Measurements from ENCODE around the gene FOXO6. TPM values are rescaled to one million over a fixed set of nuclear protein-coding genes. Genes with fewer than 3 reads are reported as not detected.

FOXO6 gene
- total and polyA plus RNA-seq, 2 donors from 2014 or later = 0.47 to 1.0 TPM

DNA sequence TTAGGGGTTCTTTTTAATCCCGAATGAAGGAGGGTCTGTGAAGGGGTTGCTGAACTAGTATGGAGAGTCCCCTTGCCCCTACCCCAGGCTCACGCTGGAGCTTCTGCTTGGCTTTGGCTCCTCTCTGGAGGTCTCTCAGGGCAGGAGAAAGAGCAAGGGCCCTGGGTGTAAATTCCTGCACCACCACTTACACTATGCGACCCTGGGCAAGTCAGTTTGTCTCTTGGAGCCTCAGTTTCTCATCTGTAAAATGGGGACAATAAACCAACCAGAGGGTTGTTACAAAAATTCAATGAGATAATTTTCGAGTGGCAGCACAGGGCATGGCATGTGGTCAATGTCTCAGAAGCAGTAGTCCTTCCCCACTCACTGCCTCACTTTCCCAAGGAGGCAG is 11.4 kb downstream of the FOXO6 start:
- H3K27ac ChIP-seq (ENCODE audit: low read depth in 2 of 2, low read length in 2 of 2) = no peak overlapping the region

DNA sequence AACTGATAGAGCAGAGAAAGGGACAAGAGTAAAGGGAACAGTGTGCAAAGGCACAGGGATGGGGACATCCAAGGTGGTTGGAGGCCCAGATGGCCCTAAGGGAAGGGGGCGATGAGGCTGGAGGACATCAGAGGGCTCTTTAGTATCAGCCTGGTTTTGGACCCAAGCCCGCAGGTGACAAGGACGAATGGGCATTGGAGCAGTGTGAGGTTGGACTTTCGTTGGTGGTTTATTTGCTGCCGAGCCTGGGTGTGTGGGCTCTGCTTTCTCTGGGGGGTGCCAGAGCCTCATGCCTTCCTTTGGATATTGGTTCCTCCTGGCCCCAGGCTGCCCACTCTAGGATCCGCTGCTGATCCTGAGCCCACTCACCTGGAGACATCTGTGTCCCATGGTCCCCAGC is 12.1 kb downstream of the FOXO6 start:
- TF ChIP-seq, protein P1, sequence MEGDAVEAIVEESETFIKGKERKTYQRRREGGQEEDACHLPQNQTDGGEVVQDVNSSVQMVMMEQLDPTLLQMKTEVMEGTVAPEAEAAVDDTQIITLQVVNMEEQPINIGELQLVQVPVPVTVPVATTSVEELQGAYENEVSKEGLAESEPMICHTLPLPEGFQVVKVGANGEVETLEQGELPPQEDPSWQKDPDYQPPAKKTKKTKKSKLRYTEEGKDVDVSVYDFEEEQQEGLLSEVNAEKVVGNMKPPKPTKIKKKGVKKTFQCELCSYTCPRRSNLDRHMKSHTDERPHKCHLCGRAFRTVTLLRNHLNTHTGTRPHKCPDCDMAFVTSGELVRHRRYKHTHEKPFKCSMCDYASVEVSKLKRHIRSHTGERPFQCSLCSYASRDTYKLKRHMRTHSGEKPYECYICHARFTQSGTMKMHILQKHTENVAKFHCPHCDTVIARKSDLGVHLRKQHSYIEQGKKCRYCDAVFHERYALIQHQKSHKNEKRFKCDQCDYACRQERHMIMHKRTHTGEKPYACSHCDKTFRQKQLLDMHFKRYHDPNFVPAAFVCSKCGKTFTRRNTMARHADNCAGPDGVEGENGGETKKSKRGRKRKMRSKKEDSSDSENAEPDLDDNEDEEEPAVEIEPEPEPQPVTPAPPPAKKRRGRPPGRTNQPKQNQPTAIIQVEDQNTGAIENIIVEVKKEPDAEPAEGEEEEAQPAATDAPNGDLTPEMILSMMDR (IDR thresholded peaks at IDR 0.05; ENCODE audit: borderline replicate concordance, extremely low read depth, insufficient read depth) = no peak
- no peak overlapping the region for H3K9ac ChIP-seq (ENCODE audit: low read length in 3 of 3)
- intact Hi-C loops (cut with DNase I) = no loop called here
- H3K4me1 ChIP-seq (ENCODE audit: control insufficient read depth in 2 of 3, insufficient read depth in 2 of 3, low read depth in 1 of 3, low read length in 3 of 3) = peaks cover 0 to 4% (median 2%) of the 10 kb centered on the region in 3 donors
- no peak overlapping the region for H3K4me3 ChIP-seq (ENCODE audit: low read length in 3 of 3)
- DNase-seq (no peak), FAIRE-seq (no peak)
- no peaks in the 10 kb centered on the region for H3K27me3 ChIP-seq (ENCODE audit: control insufficient read depth, insufficient read depth, low read length)
- no peaks in the 10 kb centered on the region for H3K9me3 ChIP-seq (ENCODE audit: control insufficient read depth in 2 of 3, insufficient read depth in 1 of 3, low read length in 3 of 3)
- no peak overlapping the region for H3K27ac ChIP-seq (ENCODE audit: low read depth in 2 of 2, low read length in 2 of 2)
- no peaks in the 10 kb centered on the region for H3K36me3 ChIP-seq (ENCODE audit: control insufficient read depth in 2 of 3, insufficient read depth in 3 of 3, low read length in 3 of 3)

More for the DNA sequence above, 11.4 kb downstream of the FOXO6 start:
- TF ChIP-seq, protein P1 (IDR thresholded peaks at IDR 0.05; ENCODE audit: borderline replicate concordance, extremely low read depth, insufficient read depth) = no peak
- FAIRE-seq = no peak
- Histone ChIP-seq H3K4me1 (ENCODE audit: control insufficient read depth in 2 of 3, insufficient read depth in 2 of 3, low read depth in 1 of 3, low read length in 3 of 3) (peaks cover 0 to 4% (median 2%) of the 10 kb centered on the region in 3 donors), H3K36me3 (ENCODE audit: control insufficient read depth in 2 of 3, insufficient read depth in 3 of 3, low read length in 3 of 3) (no peaks in the 10 kb centered on the region), H3K9me3 (ENCODE audit: control insufficient read depth in 2 of 3, insufficient read depth in 1 of 3, low read length in 3 of 3) (no peaks in the 10 kb centered on the region), H3K4me3 (ENCODE audit: low read length in 3 of 3) (no peak overlapping the region), H3K27me3 (ENCODE audit: control insufficient read depth, insufficient read depth, low read length) (no peaks in the 10 kb centered on the region), H3K9ac (ENCODE audit: low read length in 3 of 3) (no peak overlapping the region)
- intact Hi-C loops (cut with DNase I) = no loop called here
- no peak for DNase-seq

DNA sequence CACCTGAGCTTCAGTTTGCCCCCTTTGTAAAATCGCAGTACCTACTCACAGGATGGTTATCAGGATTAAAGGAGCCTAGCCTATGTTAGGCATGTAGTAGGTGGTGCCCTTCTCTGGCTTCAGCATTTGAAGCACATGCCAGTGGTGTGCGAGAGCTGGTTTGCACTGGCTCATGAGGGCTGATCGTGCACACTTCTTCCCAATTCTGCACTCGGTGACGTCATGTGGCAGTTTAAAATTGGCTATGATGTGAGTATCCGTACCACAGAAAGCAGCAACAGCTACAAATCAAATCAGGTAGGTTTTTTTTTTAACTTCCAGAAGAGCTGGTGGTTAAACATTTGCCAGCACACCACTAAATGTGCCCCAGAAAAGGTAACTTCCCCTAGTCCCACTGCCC is 13.5 kb downstream of the FOXO6 start:
- Histone ChIP-seq H3K27me3 (ENCODE audit: control insufficient read depth, insufficient read depth, low read length) (no peaks in the 10 kb centered on the region), H3K27ac (ENCODE audit: low read depth in 2 of 2, low read length in 2 of 2) (no peak overlapping the region), H3K4me3 (ENCODE audit: low read length in 3 of 3) (no peak overlapping the region), H3K9me3 (ENCODE audit: control insufficient read depth in 2 of 3, insufficient read depth in 1 of 3, low read length in 3 of 3) (no peaks in the 10 kb centered on the region), H3K4me1 (ENCODE audit: control insufficient read depth in 2 of 3, insufficient read depth in 2 of 3, low read depth in 1 of 3, low read length in 3 of 3) (peaks cover 0 to 4% (median 2%) of the 10 kb centered on the region in 3 donors), H3K9ac (ENCODE audit: low read length in 3 of 3) (no peak overlapping the region), H3K36me3 (ENCODE audit: control insufficient read depth in 2 of 3, insufficient read depth in 3 of 3, low read length in 3 of 3) (no peaks in the 10 kb centered on the region)
- FAIRE-seq (no peak), DNase-seq (peak in 2 of 5 donors; percentile 40 to 48)
- TF ChIP-seq, protein P1 (IDR thresholded peaks at IDR 0.05; ENCODE audit: borderline replicate concordance, extremely low read depth, insufficient read depth) = no peak
- intact Hi-C loops (cut with DNase I) = no loop called here

DNA sequence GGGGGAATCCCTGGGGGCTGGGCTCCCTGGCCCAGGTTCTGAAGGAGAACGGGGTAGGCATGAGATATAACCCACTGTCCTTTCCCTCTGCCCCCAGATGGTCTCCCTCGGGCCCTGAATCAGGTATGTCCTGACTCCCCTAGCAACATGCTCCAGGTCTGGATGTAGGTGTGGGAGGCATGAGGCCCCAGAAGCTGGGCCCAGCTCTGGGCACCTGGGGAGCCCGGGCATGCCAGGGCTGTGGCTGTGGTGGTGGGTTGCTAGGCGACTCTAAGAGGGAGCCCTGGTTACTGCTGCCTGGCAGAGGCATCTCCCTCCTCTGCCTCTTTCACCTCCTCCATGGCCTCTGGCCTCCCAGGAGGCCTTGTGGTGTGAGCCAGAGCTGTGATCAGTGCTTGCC is 16.2 kb downstream of the FOXO6 start:
- H3K27ac ChIP-seq (ENCODE audit: low read depth in 2 of 2, low read length in 2 of 2) = no peak overlapping the region
- no peak for DNase-seq
- H3K4me3 ChIP-seq (ENCODE audit: low read length in 3 of 3) = no peak overlapping the region
- no peaks in the 10 kb centered on the region for H3K27me3 ChIP-seq (ENCODE audit: control insufficient read depth, insufficient read depth, low read length)
- H3K36me3 ChIP-seq (ENCODE audit: control insufficient read depth in 2 of 3, insufficient read depth in 3 of 3, low read length in 3 of 3) = no peaks in the 10 kb centered on the region
- TF ChIP-seq, protein P1 (IDR thresholded peaks at IDR 0.05; ENCODE audit: borderline replicate concordance, extremely low read depth, insufficient read depth) = no peak
- no peaks in the 10 kb centered on the region for H3K9me3 ChIP-seq (ENCODE audit: control insufficient read depth in 2 of 3, insufficient read depth in 1 of 3, low read length in 3 of 3)
- intact Hi-C loops (cut with DNase I) = no loop called here
- FAIRE-seq = no peak
- H3K9ac ChIP-seq (ENCODE audit: low read length in 3 of 3) = no peak overlapping the region
- peaks cover 0 to 16% (median 11%) of the 10 kb centered on the region in 3 donors for H3K4me1 ChIP-seq (ENCODE audit: control insufficient read depth in 2 of 3, insufficient read depth in 2 of 3, low read depth in 1 of 3, low read length in 3 of 3)

Data from kidney (tissue), 14 donors.